ENCODE measurements around the gene TMEM54.

TMEM54 gene

GRCh38 chr1:32893198-32894018 is 7.8 kb downstream of the TMEM54 start:
- in situ Hi-C loops (cut with HindIII; ENCODE audit: low sequenced_read_pairs): no loop called here
- no peak for DNase-seq (ENCODE audit: low read depth)
- H3K4me3 ChIP-seq (ENCODE audit: low read depth, low read length): peak overlapping the region; percentile 44
- TF ChIP-seq CTCF (IDR thresholded peaks at IDR 0.05; ENCODE audit: low read depth, low read length, missing control alignments): peak; percentile 3

- DNase-seq (ENCODE audit: low read depth): no peak
- TF ChIP-seq CTCF (IDR thresholded peaks at IDR 0.05; ENCODE audit: low read depth, low read length, missing control alignments): peak; percentile 21
- H3K4me3 ChIP-seq (ENCODE audit: low read depth, low read length): peak overlapping the region; percentile 44
- in situ Hi-C loops (cut with HindIII; ENCODE audit: low sequenced_read_pairs): no loop called here
These were observed 8.6 kb downstream of the TMEM54 start for GRCh38 chr1:32892368-32893197.

GRCh38 chr1:32891630-32892029 is 9.6 kb downstream of the TMEM54 start:
- no peak for TF ChIP-seq CTCF (IDR thresholded peaks at IDR 0.05; ENCODE audit: low read depth, low read length, missing control alignments)
- no peak for DNase-seq (ENCODE audit: low read depth)
- in situ Hi-C loops (cut with HindIII; ENCODE audit: low sequenced_read_pairs): no loop called here
- H3K4me3 ChIP-seq (ENCODE audit: low read depth, low read length): no peak overlapping the region

DNA sequence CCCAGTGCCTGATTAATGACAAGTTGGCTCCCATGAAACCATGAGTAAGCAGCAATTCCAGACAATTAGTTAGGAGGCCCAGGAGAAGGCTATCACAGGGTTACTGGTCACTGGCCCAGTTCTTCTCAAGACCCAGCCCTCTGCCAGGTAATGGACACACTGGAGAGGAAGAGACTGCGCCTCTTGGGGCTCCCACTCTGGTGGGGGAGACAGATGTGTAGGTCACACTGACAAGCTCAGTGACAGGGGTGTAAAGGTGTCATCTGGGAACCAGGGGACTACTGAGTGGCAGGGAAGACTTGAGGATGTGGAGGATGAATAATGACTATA is 10.0 kb downstream of the TMEM54 start:
- no peak for DNase-seq (ENCODE audit: low read depth)
- TF ChIP-seq CTCF (IDR thresholded peaks at IDR 0.05; ENCODE audit: low read depth, low read length, missing control alignments): no peak
- in situ Hi-C loops (cut with HindIII; ENCODE audit: low sequenced_read_pairs): no loop called here
- no peak overlapping the region for H3K4me3 ChIP-seq (ENCODE audit: low read depth, low read length)

- no peak for TF ChIP-seq CTCF (IDR thresholded peaks at IDR 0.05; ENCODE audit: low read depth, low read length, missing control alignments)
- in situ Hi-C loops (cut with HindIII; ENCODE audit: low sequenced_read_pairs): no loop called here
- H3K4me3 ChIP-seq (ENCODE audit: low read depth, low read length): no peak overlapping the region
- no peak for DNase-seq (ENCODE audit: low read depth)
These were observed 10.5 kb downstream of the TMEM54 start for GRCh38 chr1:32890516-32891240.

GRCh38 chr1:32889731-32890278 is 11.4 kb downstream of the TMEM54 start:
- in situ Hi-C loops (cut with HindIII; ENCODE audit: low sequenced_read_pairs): no loop called here
- TF ChIP-seq CTCF (IDR thresholded peaks at IDR 0.05; ENCODE audit: low read depth, low read length, missing control alignments): no peak
- DNase-seq (ENCODE audit: low read depth): no peak
- H3K4me3 ChIP-seq (ENCODE audit: low read depth, low read length): no peak overlapping the region
